ENCODE data around the gene UTRN.

UTRN gene

GRCh38 chr6:144314562-144314961, 29.4 kb downstream of the UTRN start:
- DNase-seq, result no peak

- no peak for DNase-seq
These were observed 30.3 kb downstream of the UTRN start for GRCh38 chr6:144315226-144315980.

GRCh38 chr6:144315981-144316861, 31.1 kb downstream of the UTRN start:
- DNase-seq, result no peak

GRCh38 chr6:144316862-144317195, 31.7 kb downstream of the UTRN start:
- no peak for DNase-seq

- DNase-seq, result no peak
These were observed 32.6 kb downstream of the UTRN start for GRCh38 chr6:144317736-144318135.

GRCh38 chr6:144319211-144319610, 34.1 kb downstream of the UTRN start:
- DNase-seq, result no peak

- DNase-seq, result no peak
These were observed 35.6 kb downstream of the UTRN start for GRCh38 chr6:144320741-144321140.

GRCh38 chr6:144321839-144322591, 36.9 kb downstream of the UTRN start:
- DNase-seq, result no peak

GRCh38 chr6:144325232-144325631, 40.1 kb downstream of the UTRN start:
- no peak for DNase-seq

GRCh38 chr6:144326393-144326792, 41.3 kb downstream of the UTRN start:
- DNase-seq, result no peak

GRCh38 chr6:144327081-144327480, 41.9 kb downstream of the UTRN start:
- no peak for DNase-seq

- no peak for DNase-seq
These were observed 45.2 kb downstream of the UTRN start for GRCh38 chr6:144330017-144330987.

- DNase-seq, result no peak
These were observed 46.4 kb downstream of the UTRN start for GRCh38 chr6:144331491-144331969.

- DNase-seq, result no peak
These were observed 47.0 kb downstream of the UTRN start for GRCh38 chr6:144332177-144332576.

- DNase-seq, result peak; percentile 36
These were observed 49.1 kb downstream of the UTRN start for GRCh38 chr6:144334150-144334708.

Data from stimulated activated CD4-positive, alpha-beta T cell treated with anti-CD3 and anti-CD28 coated beads, Interleukin-12 subunit alpha, Interleukin-12 subunit beta, amount 100 ng/mL, for 4 hours (primary cell).